ENCODE measurements around the gene CNGA4.

The CNGA4 gene

DNA sequence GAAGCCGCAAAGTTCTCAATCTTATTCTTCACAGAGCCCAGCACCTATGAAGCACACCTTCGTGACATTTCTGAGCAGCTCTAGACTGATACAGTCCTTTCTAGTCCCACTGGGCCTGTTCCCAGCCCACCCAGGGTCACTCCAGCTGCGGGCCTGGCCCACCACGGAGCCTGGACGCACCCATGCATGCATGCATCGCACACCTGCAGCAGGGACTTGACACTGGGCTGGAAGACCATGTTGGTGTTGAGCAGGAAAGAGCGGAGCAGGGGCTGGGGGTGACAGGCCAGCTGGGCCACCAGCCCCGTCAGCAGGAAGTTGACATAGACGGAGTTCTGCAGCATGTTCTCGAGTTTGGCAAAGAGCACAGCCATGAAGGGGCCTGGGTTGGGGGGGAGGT lies 24.4 kb upstream of the CNGA4 start:
- Histone ChIP-seq H3K27me3 (ENCODE audit: insufficient read depth, low read length, poor library complexity, severe bottlenecking) (no peaks in the 10 kb centered on the region), H3K4me1 (ENCODE audit: insufficient read depth, low read length, poor library complexity, severe bottlenecking) (no peaks in the 10 kb centered on the region), H3K9ac (ENCODE audit: low read depth, low read length, poor library complexity, severe bottlenecking) (no peak overlapping the region), H3K79me2 (ENCODE audit: insufficient read depth, low read length) (no peaks in the 10 kb centered on the region), H3K9me3 (ENCODE audit: insufficient read depth, low read depth, low read length) (no peaks in the 10 kb centered on the region), H4K20me1 (ENCODE audit: insufficient read depth, low read length, poor library complexity, severe bottlenecking) (no peaks in the 10 kb centered on the region), H3K4me3 (ENCODE audit: low read length, poor library complexity, severe bottlenecking) (no peak overlapping the region), H3F3A (ENCODE audit: low read depth) (no peaks in the 10 kb centered on the region), H3K36me3 (ENCODE audit: insufficient read depth, low read length) (peaks cover 74% of the 10 kb centered on the region; the same call in 1 of the 2 replicates), H3K4me2 (ENCODE audit: low read depth, low read length, poor library complexity, severe bottlenecking) (no peak overlapping the region), H3K9me2 (replicated peaks; ENCODE audit: low read depth, low read length) (no peaks in the 10 kb centered on the region), H2AFZ (ENCODE audit: low read length) (no peak overlapping the region)
- TF ChIP-seq, protein P1, sequence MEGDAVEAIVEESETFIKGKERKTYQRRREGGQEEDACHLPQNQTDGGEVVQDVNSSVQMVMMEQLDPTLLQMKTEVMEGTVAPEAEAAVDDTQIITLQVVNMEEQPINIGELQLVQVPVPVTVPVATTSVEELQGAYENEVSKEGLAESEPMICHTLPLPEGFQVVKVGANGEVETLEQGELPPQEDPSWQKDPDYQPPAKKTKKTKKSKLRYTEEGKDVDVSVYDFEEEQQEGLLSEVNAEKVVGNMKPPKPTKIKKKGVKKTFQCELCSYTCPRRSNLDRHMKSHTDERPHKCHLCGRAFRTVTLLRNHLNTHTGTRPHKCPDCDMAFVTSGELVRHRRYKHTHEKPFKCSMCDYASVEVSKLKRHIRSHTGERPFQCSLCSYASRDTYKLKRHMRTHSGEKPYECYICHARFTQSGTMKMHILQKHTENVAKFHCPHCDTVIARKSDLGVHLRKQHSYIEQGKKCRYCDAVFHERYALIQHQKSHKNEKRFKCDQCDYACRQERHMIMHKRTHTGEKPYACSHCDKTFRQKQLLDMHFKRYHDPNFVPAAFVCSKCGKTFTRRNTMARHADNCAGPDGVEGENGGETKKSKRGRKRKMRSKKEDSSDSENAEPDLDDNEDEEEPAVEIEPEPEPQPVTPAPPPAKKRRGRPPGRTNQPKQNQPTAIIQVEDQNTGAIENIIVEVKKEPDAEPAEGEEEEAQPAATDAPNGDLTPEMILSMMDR (conservative IDR thresholded peaks at IDR 0.05; ENCODE audit: low read length), result no peak
- no peak for TF ChIP-seq EZH2phosphoT487 (IDR thresholded peaks at IDR 0.05; ENCODE audit: borderline replicate concordance)

DNA sequence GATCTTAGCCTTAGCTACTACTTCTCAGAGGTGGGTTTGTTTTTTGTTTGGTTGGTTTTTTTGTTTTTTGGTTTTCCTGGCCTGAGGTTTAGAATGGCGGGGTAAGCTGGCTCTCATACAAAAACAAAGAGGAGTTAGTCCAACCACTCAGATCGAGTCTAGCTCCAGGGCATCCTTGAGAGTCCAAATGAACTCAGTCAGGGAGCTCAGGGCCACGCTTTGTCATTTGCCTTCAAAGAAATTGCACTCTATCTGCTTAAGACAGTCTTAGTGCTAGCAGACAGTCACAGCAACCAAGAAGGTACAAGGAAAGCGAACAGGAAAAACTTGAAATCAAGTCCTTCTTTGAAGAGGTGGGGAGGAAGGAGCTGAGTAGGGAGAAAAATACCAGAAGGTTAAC lies 22.4 kb upstream of the CNGA4 start:
- Histone ChIP-seq H3K4me2 (ENCODE audit: low read depth, low read length, poor library complexity, severe bottlenecking) (no peak overlapping the region), H3K27me3 (ENCODE audit: insufficient read depth, low read length, poor library complexity, severe bottlenecking) (no peaks in the 10 kb centered on the region), H4K20me1 (ENCODE audit: insufficient read depth, low read length, poor library complexity, severe bottlenecking) (no peaks in the 10 kb centered on the region), H3K36me3 (ENCODE audit: insufficient read depth, low read length) (peaks cover 84% of the 10 kb centered on the region), H3K9me3 (ENCODE audit: insufficient read depth, low read depth, low read length) (no peaks in the 10 kb centered on the region), H3K9me2 (replicated peaks; ENCODE audit: low read depth, low read length) (no peaks in the 10 kb centered on the region), H3F3A (ENCODE audit: low read depth) (no peaks in the 10 kb centered on the region), H2AFZ (ENCODE audit: low read length) (no peak overlapping the region), H3K79me2 (ENCODE audit: insufficient read depth, low read length) (no peaks in the 10 kb centered on the region), H3K4me3 (ENCODE audit: low read length, poor library complexity, severe bottlenecking) (no peak overlapping the region), H3K4me1 (ENCODE audit: insufficient read depth, low read length, poor library complexity, severe bottlenecking) (no peaks in the 10 kb centered on the region), H3K9ac (ENCODE audit: low read depth, low read length, poor library complexity, severe bottlenecking) (no peak overlapping the region)
- no peak for TF ChIP-seq EZH2phosphoT487 (IDR thresholded peaks at IDR 0.05; ENCODE audit: borderline replicate concordance)
- TF ChIP-seq, protein P1 (conservative IDR thresholded peaks at IDR 0.05; ENCODE audit: low read length), result no peak

DNA sequence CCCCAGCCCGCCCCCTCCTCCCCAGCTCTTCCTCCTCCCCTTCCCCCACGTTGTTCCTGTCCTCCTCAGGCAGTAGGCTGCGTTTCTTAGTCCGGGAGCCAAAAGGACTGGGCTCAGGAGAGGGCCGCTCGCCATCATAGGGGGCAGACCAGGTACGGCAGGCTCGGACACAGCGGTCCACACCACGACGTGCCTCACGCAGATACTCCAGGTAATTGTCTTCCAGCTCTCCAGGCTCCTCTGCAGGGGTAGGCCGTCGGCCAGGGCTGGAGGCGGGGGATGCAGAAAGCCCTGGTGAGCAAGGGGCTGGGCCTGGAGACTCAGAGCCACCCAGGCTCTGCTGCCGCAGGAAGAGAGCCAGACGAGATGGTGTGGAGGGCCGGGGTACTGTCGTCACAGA lies 21.2 kb upstream of the CNGA4 start:
- Histone ChIP-seq H3K36me3 (ENCODE audit: insufficient read depth, low read length) (peaks cover 90% of the 10 kb centered on the region), H3K27me3 (ENCODE audit: insufficient read depth, low read length, poor library complexity, severe bottlenecking) (no peaks in the 10 kb centered on the region), H3K4me1 (ENCODE audit: insufficient read depth, low read length, poor library complexity, severe bottlenecking) (no peaks in the 10 kb centered on the region), H3K4me2 (ENCODE audit: low read depth, low read length, poor library complexity, severe bottlenecking) (no peak overlapping the region), H3F3A (ENCODE audit: low read depth) (no peaks in the 10 kb centered on the region), H3K9ac (ENCODE audit: low read depth, low read length, poor library complexity, severe bottlenecking) (no peak overlapping the region), H4K20me1 (ENCODE audit: insufficient read depth, low read length, poor library complexity, severe bottlenecking) (no peaks in the 10 kb centered on the region), H3K4me3 (ENCODE audit: low read length, poor library complexity, severe bottlenecking) (no peak overlapping the region), H3K9me3 (ENCODE audit: insufficient read depth, low read depth, low read length) (no peaks in the 10 kb centered on the region), H2AFZ (ENCODE audit: low read length) (no peak overlapping the region), H3K79me2 (ENCODE audit: insufficient read depth, low read length) (no peaks in the 10 kb centered on the region), H3K9me2 (replicated peaks; ENCODE audit: low read depth, low read length) (no peaks in the 10 kb centered on the region)
- TF ChIP-seq, protein P1 (conservative IDR thresholded peaks at IDR 0.05; ENCODE audit: low read length), result no peak
- no peak for TF ChIP-seq EZH2phosphoT487 (IDR thresholded peaks at IDR 0.05; ENCODE audit: borderline replicate concordance)
